ENCODE data around the gene SMNDC1. TPM values are rescaled to one million over a fixed set of nuclear protein-coding genes. Genes with fewer than 3 reads are reported as not detected.

Gene SMNDC1
- total RNA-seq, 1 donor from 2014 or later = 46.7 TPM

GRCh38 chr10:110300486-110300986, 4.2 kb downstream of the SMNDC1 start:
- peaks cover 3% of the 10 kb centered on the region for H3K4me1 ChIP-seq (ENCODE audit: insufficient read depth, low read length)
- Mint-ChIP-seq H3K9me3 (ENCODE audit: unreplicated experiment) (no peaks in the 10 kb centered on the region), H3K27ac (ENCODE audit: unreplicated experiment) (no peak overlapping the region), H3K4me3 (ENCODE audit: unreplicated experiment) (peak overlapping the region; percentile 71), H3K4me1 (ENCODE audit: low read depth, unreplicated experiment) (peaks cover 33% of the 10 kb centered on the region), H3K27me3 (ENCODE audit: low read depth, unreplicated experiment) (no peaks in the 10 kb centered on the region), H3K36me3 (ENCODE audit: low read depth, unreplicated experiment) (peaks cover 9% of the 10 kb centered on the region)
- TF ChIP-seq, protein P1, sequence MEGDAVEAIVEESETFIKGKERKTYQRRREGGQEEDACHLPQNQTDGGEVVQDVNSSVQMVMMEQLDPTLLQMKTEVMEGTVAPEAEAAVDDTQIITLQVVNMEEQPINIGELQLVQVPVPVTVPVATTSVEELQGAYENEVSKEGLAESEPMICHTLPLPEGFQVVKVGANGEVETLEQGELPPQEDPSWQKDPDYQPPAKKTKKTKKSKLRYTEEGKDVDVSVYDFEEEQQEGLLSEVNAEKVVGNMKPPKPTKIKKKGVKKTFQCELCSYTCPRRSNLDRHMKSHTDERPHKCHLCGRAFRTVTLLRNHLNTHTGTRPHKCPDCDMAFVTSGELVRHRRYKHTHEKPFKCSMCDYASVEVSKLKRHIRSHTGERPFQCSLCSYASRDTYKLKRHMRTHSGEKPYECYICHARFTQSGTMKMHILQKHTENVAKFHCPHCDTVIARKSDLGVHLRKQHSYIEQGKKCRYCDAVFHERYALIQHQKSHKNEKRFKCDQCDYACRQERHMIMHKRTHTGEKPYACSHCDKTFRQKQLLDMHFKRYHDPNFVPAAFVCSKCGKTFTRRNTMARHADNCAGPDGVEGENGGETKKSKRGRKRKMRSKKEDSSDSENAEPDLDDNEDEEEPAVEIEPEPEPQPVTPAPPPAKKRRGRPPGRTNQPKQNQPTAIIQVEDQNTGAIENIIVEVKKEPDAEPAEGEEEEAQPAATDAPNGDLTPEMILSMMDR (IDR thresholded peaks at IDR 0.05; ENCODE audit: insufficient read depth, low read depth, low read length) = no peak
- TF ChIP-seq EZH2 (IDR thresholded peaks at IDR 0.05; ENCODE audit: insufficient read depth, low read length) = no peak
- H4K20me1 ChIP-seq (ENCODE audit: insufficient read depth, low read length) = peaks cover 58% of the 10 kb centered on the region
- no peak overlapping the region for H3K4me2 ChIP-seq (ENCODE audit: low read length)
- no peak overlapping the region for H3K27ac ChIP-seq (ENCODE audit: low read depth, low read length)
- H3K36me3 ChIP-seq (ENCODE audit: insufficient read depth, low read length) = peaks cover 64% of the 10 kb centered on the region
- FAIRE-seq = no peak
- H2AFZ ChIP-seq (ENCODE audit: low read depth, low read length) = no peak overlapping the region
- H3K79me2 ChIP-seq (ENCODE audit: insufficient read depth, low read length) = peaks cover 71% of the 10 kb centered on the region
- no peaks in the 10 kb centered on the region for H3K9me3 ChIP-seq (ENCODE audit: insufficient read depth, low read depth, low read length)
- no peaks in the 10 kb centered on the region for H3K27me3 ChIP-seq (ENCODE audit: insufficient read depth, low read length)
- no peak for DNase-seq (ENCODE audit: low read depth)
- no peak overlapping the region for H3K4me3 ChIP-seq (ENCODE audit: insufficient read depth, low read depth, low read length)
- no peak overlapping the region for H3K9ac ChIP-seq (ENCODE audit: low read length)

DNA sequence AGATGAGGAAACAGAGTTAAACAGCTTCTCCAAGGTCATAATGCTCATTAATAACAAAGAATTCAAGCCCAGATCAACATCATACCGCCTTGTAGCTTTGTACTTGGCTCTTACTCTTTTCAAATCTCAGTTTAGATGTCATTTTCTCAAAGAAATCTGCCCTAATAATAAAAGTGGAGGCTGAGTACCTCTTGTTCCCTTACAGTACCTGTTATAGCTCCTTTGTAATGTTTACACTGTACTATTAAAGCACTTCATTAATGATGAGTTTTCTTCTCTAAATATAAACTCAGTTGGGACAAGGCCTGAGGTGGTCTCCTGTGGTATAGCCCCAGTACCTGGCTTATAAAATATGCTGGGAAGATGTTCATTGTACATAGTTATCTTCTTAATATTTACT, 7.8 kb downstream of the SMNDC1 start:
- TF ChIP-seq EZH2 (IDR thresholded peaks at IDR 0.05; ENCODE audit: insufficient read depth, low read length) = no peak
- TF ChIP-seq, protein P1 (IDR thresholded peaks at IDR 0.05; ENCODE audit: insufficient read depth, low read depth, low read length) = no peak
- DNase-seq (ENCODE audit: low read depth) = no peak
- H3K4me3 ChIP-seq (ENCODE audit: insufficient read depth, low read depth, low read length) = no peak overlapping the region
- Mint-ChIP-seq H3K27ac (ENCODE audit: unreplicated experiment) (no peak overlapping the region), H3K4me3 (ENCODE audit: unreplicated experiment) (no peak overlapping the region), H3K4me1 (ENCODE audit: low read depth, unreplicated experiment) (peaks cover 20% of the 10 kb centered on the region), H3K27me3 (ENCODE audit: low read depth, unreplicated experiment) (no peaks in the 10 kb centered on the region), H3K36me3 (ENCODE audit: low read depth, unreplicated experiment) (peaks cover 11% of the 10 kb centered on the region), H3K9me3 (ENCODE audit: unreplicated experiment) (no peaks in the 10 kb centered on the region)
- H2AFZ ChIP-seq (ENCODE audit: low read depth, low read length) = no peak overlapping the region
- peak; percentile 37 for FAIRE-seq
- H3K36me3 ChIP-seq (ENCODE audit: insufficient read depth, low read length) = peaks cover 84% of the 10 kb centered on the region
- peaks cover 42% of the 10 kb centered on the region for H3K79me2 ChIP-seq (ENCODE audit: insufficient read depth, low read length)
- no peaks in the 10 kb centered on the region for H3K27me3 ChIP-seq (ENCODE audit: insufficient read depth, low read length)
- no peak overlapping the region for H3K4me2 ChIP-seq (ENCODE audit: low read length)
- H3K9me3 ChIP-seq (ENCODE audit: insufficient read depth, low read depth, low read length) = no peaks in the 10 kb centered on the region
- H4K20me1 ChIP-seq (ENCODE audit: insufficient read depth, low read length) = peaks cover 41% of the 10 kb centered on the region
- no peaks in the 10 kb centered on the region for H3K4me1 ChIP-seq (ENCODE audit: insufficient read depth, low read length)
- no peak overlapping the region for H3K27ac ChIP-seq (ENCODE audit: low read depth, low read length)
- no peak overlapping the region for H3K9ac ChIP-seq (ENCODE audit: low read length)

- no peaks in the 10 kb centered on the region for H3K9me3 ChIP-seq (ENCODE audit: insufficient read depth, low read depth, low read length)
- Mint-ChIP-seq H3K27ac (ENCODE audit: unreplicated experiment) (peak overlapping the region; percentile 66), H3K4me3 (ENCODE audit: unreplicated experiment) (no peak overlapping the region), H3K27me3 (ENCODE audit: low read depth, unreplicated experiment) (no peaks in the 10 kb centered on the region), H3K36me3 (ENCODE audit: low read depth, unreplicated experiment) (peaks cover 6% of the 10 kb centered on the region), H3K4me1 (ENCODE audit: low read depth, unreplicated experiment) (peaks cover 6% of the 10 kb centered on the region), H3K9me3 (ENCODE audit: unreplicated experiment) (no peaks in the 10 kb centered on the region)
- TF ChIP-seq, protein P1 (IDR thresholded peaks at IDR 0.05; ENCODE audit: insufficient read depth, low read depth, low read length) = no peak
- TF ChIP-seq EZH2 (IDR thresholded peaks at IDR 0.05; ENCODE audit: insufficient read depth, low read length) = no peak
- H2AFZ ChIP-seq (ENCODE audit: low read depth, low read length) = no peak overlapping the region
- H3K9ac ChIP-seq (ENCODE audit: low read length) = no peak overlapping the region
- H3K4me3 ChIP-seq (ENCODE audit: insufficient read depth, low read depth, low read length) = no peak overlapping the region
- H3K4me1 ChIP-seq (ENCODE audit: insufficient read depth, low read length) = no peaks in the 10 kb centered on the region
- H3K27me3 ChIP-seq (ENCODE audit: insufficient read depth, low read length) = no peaks in the 10 kb centered on the region
- FAIRE-seq = peak; percentile 34
- H3K27ac ChIP-seq (ENCODE audit: low read depth, low read length) = no peak overlapping the region
- H4K20me1 ChIP-seq (ENCODE audit: insufficient read depth, low read length) = peaks cover 4% of the 10 kb centered on the region
- peaks cover 11% of the 10 kb centered on the region for H3K36me3 ChIP-seq (ENCODE audit: insufficient read depth, low read length)
- no peak for DNase-seq (ENCODE audit: low read depth)
- H3K79me2 ChIP-seq (ENCODE audit: insufficient read depth, low read length) = no peaks in the 10 kb centered on the region
- H3K4me2 ChIP-seq (ENCODE audit: low read length) = no peak overlapping the region
Measured at GRCh38 chr10:110286841-110287240, 17.9 kb downstream of the SMNDC1 start.
